ENCODE data around the gene HLA-F.

DNA sequence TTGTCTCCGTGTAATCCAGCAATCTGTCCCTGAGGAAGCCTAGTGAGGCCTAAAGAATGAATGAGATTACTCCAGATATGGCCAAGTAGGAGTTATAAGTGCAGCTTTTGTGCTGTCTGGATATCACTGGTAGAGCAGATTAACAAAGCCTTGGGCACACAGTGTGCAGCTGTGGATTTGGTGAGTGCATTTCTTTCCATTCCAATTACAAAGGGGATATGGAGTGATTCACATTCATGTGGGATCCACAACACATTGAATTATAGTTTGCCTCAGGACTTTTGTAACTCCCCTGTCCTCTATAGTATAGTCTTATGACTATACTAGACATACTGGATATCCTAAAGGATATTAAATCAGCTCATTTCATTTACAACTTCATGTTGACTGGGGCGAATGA, 47.1 kb downstream of the HLA-F start:
- TF ChIP-seq, protein P1, sequence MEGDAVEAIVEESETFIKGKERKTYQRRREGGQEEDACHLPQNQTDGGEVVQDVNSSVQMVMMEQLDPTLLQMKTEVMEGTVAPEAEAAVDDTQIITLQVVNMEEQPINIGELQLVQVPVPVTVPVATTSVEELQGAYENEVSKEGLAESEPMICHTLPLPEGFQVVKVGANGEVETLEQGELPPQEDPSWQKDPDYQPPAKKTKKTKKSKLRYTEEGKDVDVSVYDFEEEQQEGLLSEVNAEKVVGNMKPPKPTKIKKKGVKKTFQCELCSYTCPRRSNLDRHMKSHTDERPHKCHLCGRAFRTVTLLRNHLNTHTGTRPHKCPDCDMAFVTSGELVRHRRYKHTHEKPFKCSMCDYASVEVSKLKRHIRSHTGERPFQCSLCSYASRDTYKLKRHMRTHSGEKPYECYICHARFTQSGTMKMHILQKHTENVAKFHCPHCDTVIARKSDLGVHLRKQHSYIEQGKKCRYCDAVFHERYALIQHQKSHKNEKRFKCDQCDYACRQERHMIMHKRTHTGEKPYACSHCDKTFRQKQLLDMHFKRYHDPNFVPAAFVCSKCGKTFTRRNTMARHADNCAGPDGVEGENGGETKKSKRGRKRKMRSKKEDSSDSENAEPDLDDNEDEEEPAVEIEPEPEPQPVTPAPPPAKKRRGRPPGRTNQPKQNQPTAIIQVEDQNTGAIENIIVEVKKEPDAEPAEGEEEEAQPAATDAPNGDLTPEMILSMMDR (IDR thresholded peaks at IDR 0.05), result no peak
- TF ChIP-seq POLR2A (IDR thresholded peaks at IDR 0.05), result no peak

All from uterus (tissue), 2 donors.